H1 (cell line): ENCODE data around the gene BGLAP. TPM values are rescaled to one million over a fixed set of nuclear protein-coding genes. Genes with fewer than 3 reads are reported as not detected.
A peak's percentile ranks its signal among the peaks of the same experiment; 100 is the strongest.

Experiments
- ASH2L ChIP-seq: fragments of 200-600, 300-600 bp; sonication (generic); IDR thresholded peaks from one replicate; pipeline ENCODE4 v1.7.1; 2017; ENCODE audit warnings: low read length
- BRCA1 ChIP-seq: IDR thresholded peaks from 2 replicates; pipeline ENCODE4 v1.6.1; 2012; ENCODE audit warnings: low read depth, low read length, improper control_type of control experiment
- CBX5 ChIP-seq: fragments of 300-800, 300-1000 bp; sonication (generic); IDR thresholded peaks from 2 replicates; pipeline ENCODE4 v1.7.1; 2016; ENCODE audit warnings: antibody characterized with exemption, low read length, low read depth
- CBX8 ChIP-seq: fragments of 300-800, 300-1000 bp; sonication (generic); IDR thresholded peaks from 2 replicates; pipeline ENCODE4 v1.7.1; 2016; ENCODE audit warnings: low read depth, low read length, borderline replicate concordance
- CHD2 ChIP-seq: IDR thresholded peaks from 2 replicates; pipeline ENCODE4 v1.6.1; 2012; ENCODE audit warnings: low read length, improper control_type of control experiment
- CREB1 ChIP-seq: IDR thresholded peaks from 2 replicates; pipeline ENCODE4 v1.6.1; 2012; ENCODE audit warnings: inconsistent platforms
- EGR1 ChIP-seq: IDR thresholded peaks from 2 replicates; pipeline ENCODE4 v1.6.1; 2011; ENCODE audit warnings: low read depth, low read length, borderline replicate concordance
- EZH2 ChIP-seq: fragments of 200-600 bp; sonication (generic); IDR thresholded peaks from 2 replicates; pipeline ENCODE4 v1.7.1; 2012; ENCODE audit warnings: low read depth, mild to moderate bottlenecking, moderate library complexity, low read length, inconsistent platforms; ENCODE audit not compliant: severe bottlenecking
- FOSL1 ChIP-seq: IDR thresholded peaks from 2 replicates; pipeline ENCODE4 v1.6.1; 2011; ENCODE audit warnings: mild to moderate bottlenecking, low read depth, low read length, moderate library complexity; ENCODE audit not compliant: insufficient read depth
- GABPA ChIP-seq: IDR thresholded peaks from 2 replicates; pipeline ENCODE4 v1.6.1; 2011; ENCODE audit warnings: mild to moderate bottlenecking, low read length, moderate library complexity, borderline replicate concordance; ENCODE audit not compliant: insufficient read depth
- GTF2F1 ChIP-seq: IDR thresholded peaks from 2 replicates; pipeline ENCODE4 v1.6.1; 2012; ENCODE audit warnings: low read depth, low read length, improper control_type of control experiment, borderline replicate concordance
- JUN ChIP-seq: IDR thresholded peaks from 2 replicates; pipeline ENCODE4 v1.6.1; 2011; ENCODE audit warnings: low read depth, mild to moderate bottlenecking, improper control_type of control experiment, low read length
- JUND ChIP-seq: IDR thresholded peaks from 2 replicates; pipeline ENCODE4 v1.6.1; 2011; ENCODE audit warnings: mild to moderate bottlenecking, improper control_type of control experiment, low read length
- KDM5A ChIP-seq: fragments of 200-600 bp; IDR thresholded peaks from 2 replicates; pipeline ENCODE4 v1.7.1; 2012; ENCODE audit warnings: mild to moderate bottlenecking, low read length, inconsistent platforms, mixed read lengths
- POU5F1 ChIP-seq: IDR thresholded peaks from 2 replicates; pipeline ENCODE4 v1.6.1; 2011; ENCODE audit warnings: low read depth, mild to moderate bottlenecking, low read length, moderate library complexity
- RBBP5 ChIP-seq: IDR thresholded peaks from 2 replicates; pipeline ENCODE4 v1.7.1; 2012; ENCODE audit warnings: low read depth, mild to moderate bottlenecking, inconsistent platforms, low read length, moderate library complexity, borderline replicate concordance
- RFX5 ChIP-seq: IDR thresholded peaks from 2 replicates; pipeline ENCODE4 v1.6.1; 2011; ENCODE audit warnings: low read depth, low read length, improper control_type of control experiment, borderline replicate concordance
- SIN3A ChIP-seq, 2 experiments: IDR thresholded peaks in 1 of 2; conservative IDR thresholded peaks in 1 of 2; 2 replicates each; pipeline ENCODE4 v1.6.1; 2011 to 2012; ENCODE audit warnings: low read length in 2 of 2, improper control_type of control experiment in 1 of 2, low read depth in 1 of 2, mild to moderate bottlenecking in 1 of 2
- SIX5 ChIP-seq: IDR thresholded peaks from 2 replicates; pipeline ENCODE4 v1.6.1; 2011; ENCODE audit warnings: mild to moderate bottlenecking, low read depth, low read length
- SP1 ChIP-seq: IDR thresholded peaks from 2 replicates; pipeline ENCODE4 v1.6.1; 2011; ENCODE audit warnings: low read depth, low read length
- SP4 ChIP-seq: IDR thresholded peaks from 2 replicates; pipeline ENCODE4 v1.6.1; 2012; ENCODE audit warnings: low read length, inconsistent platforms
- SRF ChIP-seq: IDR thresholded peaks from 2 replicates; pipeline ENCODE4 v1.6.1; 2011; ENCODE audit warnings: mild to moderate bottlenecking, low read depth, low read length, moderate library complexity
- TAF1 ChIP-seq: IDR thresholded peaks from 2 replicates; pipeline ENCODE4 v1.6.1; 2011; ENCODE audit warnings: mild to moderate bottlenecking, low read depth, low read length
- TBP ChIP-seq: IDR thresholded peaks from 2 replicates; pipeline ENCODE4 v1.6.1; 2011; ENCODE audit warnings: low read depth, low read length, improper control_type of control experiment
- YY1 ChIP-seq: IDR thresholded peaks from 2 replicates; pipeline ENCODE4 v1.6.1; 2011; ENCODE audit warnings: low read depth, mild to moderate bottlenecking, low read length
- polyA plus RNA-seq, 7 experiments: library from polyadenylated mRNA; depleted of rRNA in 3 of 7; stranded (reverse) in 5 of 7; unstranded in 2 of 7; fragments of >200 nt in 5 of 7; fragments of 200-250 nt in 2 of 7; gene quantifications; 1 replicate in 5 of 7; 2 replicates in 1 of 7; 4 replicates in 1 of 7; pipeline versions ENCODE4 v1.2.1 to v1.2.3, GENCODE V29; 2011 to 2013; ENCODE audit warnings: missing spikeins in 2 of 7, mixed read lengths in 2 of 7
- total RNA-seq: library from RNA; stranded (reverse); fragmentation: NEBNext Ultra II Directional; extraction: Animal tissue kit (Norgen Biotek cat#: 25700); gene quantifications from 2 replicates; pipeline ENCODE4 v1.2.1, GENCODE V29; 2021
- TF ChIP-seq, protein P1 (sequence below): IDR thresholded peaks from 2 replicates; pipeline ENCODE4 v1.6.1; 2012; ENCODE audit warnings: inconsistent platforms

Gene BGLAP
- total and polyA plus RNA-seq, 2 of the 8 experiments (the other 6 are each of a cell fraction or from before 2014, with no cell fraction given): 1.2 to 1.5 TPM

DNA sequence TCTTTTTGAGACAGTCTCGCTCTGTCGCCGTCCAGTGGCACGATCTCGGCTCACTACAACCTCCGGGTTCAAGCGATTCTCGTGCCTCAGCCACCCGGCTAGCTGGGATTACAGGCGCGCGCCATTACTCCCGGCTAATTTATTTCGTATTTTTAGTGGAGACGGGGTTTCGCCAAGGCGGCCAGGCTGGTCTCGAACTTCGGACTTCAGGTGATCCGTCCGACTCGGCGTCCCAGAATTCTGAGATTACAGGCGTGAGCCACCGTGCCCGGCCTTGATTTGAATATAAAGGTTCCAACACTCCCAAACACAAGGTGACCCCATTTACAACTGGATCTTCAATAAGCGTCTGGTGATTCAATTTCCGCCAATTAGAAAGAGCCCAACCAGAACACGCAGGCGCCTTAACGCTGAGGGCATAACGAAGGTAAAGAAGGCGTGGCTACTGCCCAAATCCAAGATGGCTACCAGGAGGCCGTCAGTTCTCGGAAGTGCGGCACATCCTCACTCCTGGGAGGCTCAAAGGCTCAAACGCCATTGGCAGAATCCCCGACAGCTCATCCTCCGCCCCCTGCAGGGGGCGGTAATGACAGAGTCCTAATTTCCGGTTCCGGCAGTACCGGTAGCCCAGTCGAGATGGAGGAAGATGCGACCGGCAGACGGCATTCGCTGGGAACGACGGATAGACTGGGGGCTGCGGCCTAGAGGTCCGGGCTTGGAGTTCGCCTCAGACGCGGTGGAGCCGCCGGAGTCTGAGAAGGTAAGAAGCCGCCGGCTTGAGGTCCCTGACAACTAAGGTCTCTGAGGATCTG lies 48.3 kb upstream of the BGLAP start, which contains the start of gene SLC25A44 (continued):
- TF ChIP-seq BRCA1 (no peak), TAF1 (peak; percentile 79; the same call in 1 of the 2 replicates), JUND (no peak), SIX5 (peak; percentile 41; the same call in 1 of the 2 replicates), ASH2L (peak; percentile 27), EZH2 (no peak), EGR1 (peak; percentile 68; the same call in 1 of the 2 replicates), FOSL1 (no peak), JUN (no peak), CREB1 (peak; percentile 71), SP1 (peak; percentile 91), POU5F1 (no peak), KDM5A (peak; percentile 69; the same call in 1 of the 2 replicates), SP4 (peak; percentile 93), YY1 (peak; percentile 99), GTF2F1 (no peak), GABPA (peak; percentile 86; the same call in 1 of the 2 replicates), CBX8 (no peak), SRF (no peak), CBX5 (no peak), TBP (peak; percentile 90), RBBP5 (no peak), SIN3A (conservative IDR thresholded peaks at IDR 0.05 in 1 of 2, IDR thresholded peaks at IDR 0.05 in 1 of 2; ENCODE audit: low read depth in 1 of 2, low read length in 2 of 2) (peak; percentile 31 to 93; a peak in 2 of 4 replicates), RFX5 (no peak), CHD2 (no peak)
- TF ChIP-seq, protein P1, sequence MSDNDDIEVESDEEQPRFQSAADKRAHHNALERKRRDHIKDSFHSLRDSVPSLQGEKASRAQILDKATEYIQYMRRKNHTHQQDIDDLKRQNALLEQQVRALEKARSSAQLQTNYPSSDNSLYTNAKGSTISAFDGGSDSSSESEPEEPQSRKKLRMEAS: no peak
